Type B pancreatic cell (in vitro differentiated cells): ENCODE data around the gene QSER1. TPM values are rescaled to one million over a fixed set of nuclear protein-coding genes. Genes with fewer than 3 reads are reported as not detected.

Source experiments
- DNase-seq: peaks from one replicate; pipeline ENCODE4 v3.0.0; 2021; ENCODE audit warnings: mixed read lengths; ENCODE audit not compliant: unreplicated experiment; ENCODE audit errors: extremely low spot score
- H3K27ac Mint-ChIP-seq: 2 replicates; pipeline ENCODE4 v1.8.0; 2021; ENCODE audit warnings: mild to moderate bottlenecking, mixed read lengths
- H3K27me3 Mint-ChIP-seq: 2 replicates; pipeline ENCODE4 v1.8.0; 2021; ENCODE audit warnings: mixed read lengths
- H3K36me3 Mint-ChIP-seq: 2 replicates; pipeline ENCODE4 v1.8.0; 2021; ENCODE audit warnings: mixed read lengths
- H3K4me1 Mint-ChIP-seq: one replicate; pipeline ENCODE4 v1.8.0; 2021; ENCODE audit warnings: mixed read lengths; ENCODE audit not compliant: unreplicated experiment
- H3K4me3 Mint-ChIP-seq: 2 replicates; pipeline ENCODE4 v1.8.0; 2021; ENCODE audit warnings: mild to moderate bottlenecking, mixed read lengths
- H3K9me3 Mint-ChIP-seq: 2 replicates; pipeline ENCODE4 v1.8.0; 2021; ENCODE audit warnings: mixed read lengths
- CTCF ChIP-seq: fragments of 200-600 bp; sonication (generic); conservative IDR thresholded peaks from 2 replicates; pipeline ENCODE4 v1.5.0; 2021; ENCODE audit warnings: antibody characterized with exemption, mild to moderate bottlenecking
- total RNA-seq: library from RNA; stranded (reverse); gene quantifications from 2 replicates; pipeline ENCODE4 v1.2.1, GENCODE V29; 2021; ENCODE audit warnings: low replicate concordance

Gene QSER1
- total RNA-seq, 1 donor from 2014 or later: 54.4 TPM

DNA sequence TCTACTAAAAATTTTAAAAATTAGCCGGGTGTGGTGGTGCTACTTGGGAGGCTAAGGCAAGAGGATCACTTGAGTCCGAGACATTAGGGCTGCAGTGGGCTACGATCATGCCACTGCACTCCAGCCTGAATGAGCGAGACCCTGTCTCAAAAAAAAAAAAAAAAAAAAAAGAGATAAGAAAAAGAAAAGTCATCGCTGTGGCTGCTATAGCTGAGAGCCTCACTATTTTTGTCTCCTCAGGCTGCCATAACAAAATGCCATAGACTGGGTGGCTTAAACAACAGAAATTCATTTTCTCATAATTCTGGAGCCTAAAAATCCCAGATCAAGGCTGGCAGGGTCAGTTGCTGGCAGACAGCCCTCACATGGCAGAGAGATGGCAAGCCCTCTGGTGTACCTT is 93.0 kb downstream of the QSER1 start:
- Mint-ChIP-seq H3K4me1 (no peaks in the 10 kb centered on the region), H3K36me3 (no peaks in the 10 kb centered on the region), H3K27ac (no peak overlapping the region), H3K27me3 (no peaks in the 10 kb centered on the region), H3K9me3 (no peaks in the 10 kb centered on the region), H3K4me3 (no peak overlapping the region)
- DNase-seq: no peak
- TF ChIP-seq CTCF: no peak

GRCh38 chr11:32987851-32988250 is 95.2 kb downstream of the QSER1 start:
- Mint-ChIP-seq H3K27ac (peak overlapping the region; percentile 72), H3K9me3 (peaks cover 5% of the 10 kb centered on the region), H3K27me3 (no peaks in the 10 kb centered on the region), H3K4me3 (no peak overlapping the region), H3K4me1 (no peaks in the 10 kb centered on the region), H3K36me3 (no peaks in the 10 kb centered on the region)
- no peak for TF ChIP-seq CTCF
- DNase-seq: no peak

DNA sequence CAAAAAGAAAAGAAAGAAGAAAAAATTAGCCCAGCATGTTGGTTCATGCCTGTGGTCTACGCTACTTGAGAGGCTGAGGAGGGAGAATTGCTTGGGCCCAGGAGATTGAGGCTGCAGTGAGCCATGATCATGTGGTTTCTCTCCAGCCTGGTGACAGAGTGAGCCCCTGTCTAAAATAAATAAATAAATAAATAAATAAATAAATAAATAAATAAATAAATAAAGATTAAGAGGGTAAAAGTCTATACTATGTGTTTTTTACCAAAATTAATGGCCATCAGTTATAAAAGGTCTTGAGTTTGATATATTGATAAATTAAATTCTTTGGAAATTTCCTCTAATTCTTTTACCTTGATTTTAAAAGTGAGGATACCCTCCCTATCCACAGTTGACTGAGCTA is 97.9 kb downstream of the QSER1 start:
- Mint-ChIP-seq H3K27ac (no peak overlapping the region), H3K36me3 (no peaks in the 10 kb centered on the region), H3K4me3 (no peak overlapping the region), H3K4me1 (no peaks in the 10 kb centered on the region), H3K9me3 (peaks cover 10% of the 10 kb centered on the region), H3K27me3 (no peaks in the 10 kb centered on the region)
- DNase-seq: no peak
- no peak for TF ChIP-seq CTCF

DNA sequence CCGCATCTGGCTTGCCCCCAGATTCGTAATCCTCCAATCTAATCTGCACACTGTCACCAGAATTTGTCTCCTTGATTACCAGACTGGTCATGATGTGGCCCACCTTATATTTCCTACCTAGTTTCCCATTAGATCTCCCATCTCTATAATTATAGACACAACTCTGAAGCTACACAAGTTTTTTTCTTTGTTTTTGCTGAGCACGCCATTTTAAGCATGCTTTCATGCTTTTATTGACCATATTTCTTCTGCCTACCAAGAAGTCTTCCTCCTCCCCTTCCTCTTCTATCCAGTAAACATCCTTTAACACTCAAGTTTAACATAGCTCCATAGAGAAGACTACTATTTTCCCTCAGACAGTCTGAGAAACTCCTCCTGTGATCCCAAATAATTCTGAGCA is 98.8 kb downstream of the QSER1 start:
- Mint-ChIP-seq H3K27ac (no peak overlapping the region), H3K4me3 (no peak overlapping the region), H3K36me3 (no peaks in the 10 kb centered on the region), H3K4me1 (no peaks in the 10 kb centered on the region), H3K9me3 (peaks cover 10% of the 10 kb centered on the region), H3K27me3 (peaks cover 9% of the 10 kb centered on the region)
- DNase-seq: no peak
- no peak for TF ChIP-seq CTCF

DNA sequence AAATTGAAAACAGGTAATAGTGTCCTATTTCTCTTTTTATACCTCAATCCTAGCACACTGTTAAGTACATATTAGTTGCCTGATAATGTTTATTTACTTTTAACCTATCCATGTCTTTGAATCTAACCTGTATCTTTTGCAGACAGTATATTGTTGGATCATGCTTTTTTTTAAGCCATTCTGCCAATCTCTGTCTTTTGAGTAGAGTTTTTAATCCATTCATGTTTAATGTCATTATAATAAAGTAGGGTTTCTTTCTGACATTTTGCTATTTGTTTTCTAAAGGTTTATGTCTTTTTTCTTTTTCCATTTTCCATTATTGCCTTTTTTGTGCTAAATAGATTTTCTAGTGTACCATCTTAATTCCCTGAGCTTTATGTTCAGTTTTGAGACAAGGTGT is 99.3 kb downstream of the QSER1 start:
- DNase-seq: no peak
- H3K27me3 Mint-ChIP-seq: peaks cover 13% of the 10 kb centered on the region
- H3K9me3 Mint-ChIP-seq: peaks cover 10% of the 10 kb centered on the region
- H3K27ac Mint-ChIP-seq: no peak overlapping the region
- no peaks in the 10 kb centered on the region for H3K4me1 Mint-ChIP-seq
- TF ChIP-seq CTCF: no peak
- H3K4me3 Mint-ChIP-seq: no peak overlapping the region
- H3K36me3 Mint-ChIP-seq: no peaks in the 10 kb centered on the region

- Mint-ChIP-seq H3K36me3 (no peaks in the 10 kb centered on the region), H3K27ac (no peak overlapping the region), H3K4me1 (no peaks in the 10 kb centered on the region), H3K9me3 (peaks cover 8% of the 10 kb centered on the region), H3K4me3 (no peak overlapping the region), H3K27me3 (peaks cover 24% of the 10 kb centered on the region)
- TF ChIP-seq CTCF: no peak
- no peak for DNase-seq
Observed at GRCh38 chr11:33000181-33000580, 107.6 kb downstream of the QSER1 start.
